ENCODE results near the gene C6orf136. TPM values are rescaled to one million over a fixed set of nuclear protein-coding genes. Genes with fewer than 3 reads are reported as not detected.
A peak's percentile ranks its signal among the peaks of the same experiment; 100 is the strongest.
"Not testable (repeated sequence)": the region's sequence is repeated elsewhere in the genome, so short reads cannot be mapped to it uniquely, and the experiment has no call there.

Gene C6orf136
- total and polyA plus RNA-seq, 8 donors: 7.3 to 126 (median 23.4) TPM

DNA sequence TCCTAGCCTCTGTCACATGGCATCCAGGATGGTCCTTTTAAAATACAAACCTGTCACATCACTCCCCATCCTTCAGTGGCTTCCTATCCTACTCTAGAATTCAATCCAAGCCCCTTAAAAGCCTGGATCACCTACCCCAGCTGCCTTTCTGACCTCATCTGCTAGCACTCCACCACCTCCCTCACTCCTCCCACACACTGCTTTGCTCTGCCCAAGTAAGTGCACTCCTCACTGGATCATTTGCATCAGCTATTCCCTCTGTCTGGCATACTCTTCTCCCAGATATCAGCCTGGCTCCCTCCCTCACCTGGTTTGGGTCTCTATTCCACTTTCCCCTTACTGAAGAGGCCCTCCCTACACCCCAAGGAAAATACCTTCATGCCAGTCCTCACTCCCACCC is 10.5 kb downstream of the C6orf136 start:
- no peak for TF ChIP-seq POLR2A (IDR thresholded peaks at IDR 0.05)
- no peak for TF ChIP-seq EP300 (IDR thresholded peaks at IDR 0.05)
- TF ChIP-seq POLR2AphosphoS5 (IDR thresholded peaks at IDR 0.05): no peak
- TF ChIP-seq, protein P1, sequence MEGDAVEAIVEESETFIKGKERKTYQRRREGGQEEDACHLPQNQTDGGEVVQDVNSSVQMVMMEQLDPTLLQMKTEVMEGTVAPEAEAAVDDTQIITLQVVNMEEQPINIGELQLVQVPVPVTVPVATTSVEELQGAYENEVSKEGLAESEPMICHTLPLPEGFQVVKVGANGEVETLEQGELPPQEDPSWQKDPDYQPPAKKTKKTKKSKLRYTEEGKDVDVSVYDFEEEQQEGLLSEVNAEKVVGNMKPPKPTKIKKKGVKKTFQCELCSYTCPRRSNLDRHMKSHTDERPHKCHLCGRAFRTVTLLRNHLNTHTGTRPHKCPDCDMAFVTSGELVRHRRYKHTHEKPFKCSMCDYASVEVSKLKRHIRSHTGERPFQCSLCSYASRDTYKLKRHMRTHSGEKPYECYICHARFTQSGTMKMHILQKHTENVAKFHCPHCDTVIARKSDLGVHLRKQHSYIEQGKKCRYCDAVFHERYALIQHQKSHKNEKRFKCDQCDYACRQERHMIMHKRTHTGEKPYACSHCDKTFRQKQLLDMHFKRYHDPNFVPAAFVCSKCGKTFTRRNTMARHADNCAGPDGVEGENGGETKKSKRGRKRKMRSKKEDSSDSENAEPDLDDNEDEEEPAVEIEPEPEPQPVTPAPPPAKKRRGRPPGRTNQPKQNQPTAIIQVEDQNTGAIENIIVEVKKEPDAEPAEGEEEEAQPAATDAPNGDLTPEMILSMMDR (IDR thresholded peaks at IDR 0.05): no peak
- intact Hi-C loops (cut with DNase I; ENCODE audit: low total_unique reads): no loop called here
- Histone ChIP-seq H3K4me1 (no peaks in the 10 kb centered on the region), H3K4me3 (no peak overlapping the region), H3K27me3 (no peaks in the 10 kb centered on the region), H3K9me3 (no peaks in the 10 kb centered on the region), H3K27ac (no peak overlapping the region), H3K36me3 (peaks cover 88 to 100% (median 100%) of the 10 kb centered on the region in 4 donors)
- no peak for DNase-seq

DNA sequence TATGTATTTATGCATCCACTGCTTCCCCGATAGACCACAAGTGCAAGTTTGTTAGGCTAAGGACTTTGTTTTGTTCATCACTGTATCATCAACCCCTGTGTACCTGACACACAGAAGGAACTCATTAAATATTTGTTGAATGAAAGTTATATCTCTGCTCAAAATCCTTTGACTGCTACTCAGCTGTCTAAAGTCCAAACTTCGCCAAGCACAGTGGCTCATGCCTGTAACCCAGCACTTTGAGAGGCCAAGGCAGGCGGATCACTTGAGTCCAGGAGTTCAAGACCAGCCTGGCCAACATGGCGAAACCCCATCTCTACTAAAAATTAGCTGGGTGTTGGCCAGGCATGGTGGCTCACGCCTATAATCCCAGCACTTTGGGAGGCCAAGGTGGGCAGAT is 11.0 kb downstream of the C6orf136 start:
- H3K4me3 ChIP-seq; H3K27me3 ChIP-seq; intact Hi-C loops (cut with DNase I; ENCODE audit: low total_unique reads); DNase-seq; H3K27ac ChIP-seq; H3K9me3 ChIP-seq; H3K4me1 ChIP-seq: not testable (repeated sequence)
- peaks cover 88 to 100% (median 100%) of the 10 kb centered on the region in 4 donors for H3K36me3 ChIP-seq
- 89 to 95% (median 94%) methylated on average over 5 of the region's 5 CpGs for WGBS, 5 donors

DNA sequence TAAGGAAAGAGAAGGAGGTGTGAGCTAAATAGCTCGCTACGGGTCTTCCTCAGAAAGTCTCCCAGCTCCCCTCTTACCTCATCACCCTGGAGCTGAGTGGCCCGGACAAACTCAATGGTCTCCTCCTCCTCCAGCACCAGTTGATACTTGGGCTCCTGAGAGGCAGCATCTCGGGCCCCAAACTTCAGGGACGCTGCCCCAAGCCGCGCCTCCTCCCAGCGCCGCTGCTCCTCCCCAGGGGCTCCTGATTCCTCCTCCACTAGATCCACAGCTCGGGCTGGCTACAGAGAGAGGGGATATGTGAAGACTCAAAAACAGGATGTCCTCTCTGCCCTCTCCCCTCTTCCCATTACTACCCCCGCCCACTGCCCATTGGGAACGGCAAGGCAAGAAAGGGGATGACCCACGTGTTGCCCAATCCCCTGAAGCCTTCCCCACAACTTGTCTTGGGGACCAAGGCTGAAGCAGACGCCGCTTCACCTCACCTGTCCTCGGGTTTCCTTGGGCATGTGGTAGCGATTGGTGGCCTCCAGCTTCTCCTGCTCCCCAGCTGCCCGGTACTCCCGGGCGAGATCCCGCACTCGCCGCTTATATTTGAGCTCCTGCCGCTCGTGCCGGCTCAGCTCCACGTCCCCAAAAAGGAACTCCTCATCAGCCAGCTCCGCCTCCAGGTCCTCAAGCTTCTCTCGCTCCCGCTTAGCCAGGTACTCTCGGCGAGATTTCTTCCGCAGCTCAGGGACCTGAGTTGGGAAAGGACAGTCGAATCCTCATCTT is 18.2 kb downstream of the C6orf136 start:
- intact Hi-C loops (cut with DNase I; ENCODE audit: low total_unique reads): no loop called here

DNA sequence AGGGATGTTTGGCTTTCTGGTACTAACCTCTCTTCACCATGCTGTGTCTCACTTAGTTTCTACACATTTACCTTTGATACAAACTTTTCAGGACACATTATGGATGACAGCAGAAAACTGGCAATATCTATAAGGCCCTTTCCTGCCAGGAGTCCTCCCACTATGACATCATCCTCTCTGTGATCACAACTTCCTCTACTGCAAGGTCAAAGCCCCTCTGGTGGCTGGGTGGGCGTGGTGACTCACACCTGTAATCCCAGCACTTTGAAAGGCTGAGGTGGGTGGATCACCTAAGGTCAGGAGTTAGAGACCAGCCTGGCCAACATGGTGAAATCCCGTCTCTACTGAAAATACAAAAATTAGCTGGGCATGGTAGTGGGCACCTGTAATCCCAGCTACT is 19.4 kb downstream of the C6orf136 start:
- H3K36me3 ChIP-seq: peaks cover 79 to 99% (median 98%) of the 10 kb centered on the region in 4 donors
- peaks cover 3 to 13% (median 9%) of the 10 kb centered on the region in 4 donors for H3K4me1 ChIP-seq
- H3K27me3 ChIP-seq; H3K4me3 ChIP-seq; H3K9me3 ChIP-seq; DNase-seq; H3K27ac ChIP-seq; intact Hi-C loops (cut with DNase I; ENCODE audit: low total_unique reads): not testable (repeated sequence)
- 68 to 82% (median 75%) methylated on average over 2 of the region's 2 CpGs for WGBS, 5 donors

More for the DNA sequence above, 18.2 kb downstream of the C6orf136 start:
- no peak for DNase-seq
- Histone ChIP-seq H3K27ac (no peak overlapping the region), H3K4me3 (no peak overlapping the region), H3K4me1 (peaks cover 0 to 5% (median under 1%) of the 10 kb centered on the region in 4 donors), H3K27me3 (no peaks in the 10 kb centered on the region), H3K9me3 (no peaks in the 10 kb centered on the region), H3K36me3 (peaks cover 73 to 100% (median 100%) of the 10 kb centered on the region in 4 donors)
- WGBS, 5 donors: 92 to 95% (median 93%) methylated on average over 33 to 34 of the region's 34 CpGs
- TF ChIP-seq EP300 (IDR thresholded peaks at IDR 0.05): no peak
- no peak for TF ChIP-seq POLR2A (IDR thresholded peaks at IDR 0.05)
- no peak for TF ChIP-seq POLR2AphosphoS5 (IDR thresholded peaks at IDR 0.05)
- TF ChIP-seq, protein P1 (IDR thresholded peaks at IDR 0.05): no peak

DNA sequence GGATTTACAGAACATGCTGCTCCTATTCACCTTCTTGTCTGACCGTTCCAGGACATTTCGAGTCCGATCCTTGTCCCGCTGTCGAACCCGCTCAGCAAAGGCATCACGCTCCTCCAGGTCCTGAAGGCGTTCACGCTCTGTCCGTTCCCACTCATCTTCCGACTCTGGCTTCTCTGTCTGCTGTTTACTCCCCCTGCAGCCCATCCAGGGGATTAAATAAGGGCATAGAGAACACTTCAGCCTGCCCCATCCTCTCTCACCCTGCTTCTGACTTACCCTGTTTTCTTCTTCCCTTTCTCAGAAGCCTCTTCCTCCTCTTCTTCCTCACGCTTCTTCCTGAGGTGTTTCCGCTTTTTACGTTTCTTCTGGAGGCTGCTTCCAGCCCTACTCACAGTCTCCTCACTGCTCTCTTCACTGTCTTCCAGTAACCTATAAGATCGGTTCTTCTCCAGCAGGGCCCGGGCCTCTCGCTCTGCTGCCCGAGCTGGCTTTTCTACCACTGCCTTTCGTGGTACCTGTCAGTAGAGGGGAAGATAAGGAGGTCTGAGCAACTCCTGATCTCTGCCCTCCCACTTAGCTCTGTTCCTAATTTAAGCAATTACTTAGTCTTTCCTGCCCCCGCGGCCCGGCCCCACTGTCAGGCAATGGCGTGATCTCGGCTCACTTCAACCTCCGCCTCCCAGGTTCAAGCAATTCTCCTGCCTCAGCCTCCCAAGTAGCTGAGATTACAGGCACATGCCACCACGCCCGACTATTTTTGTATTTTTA is 24.0 kb downstream of the C6orf136 start:
- 83 to 90% (median 88%) methylated on average over 27 of the region's 27 CpGs for WGBS, 5 donors
- TF ChIP-seq, protein P1 (IDR thresholded peaks at IDR 0.05): no peak
- TF ChIP-seq POLR2A (IDR thresholded peaks at IDR 0.05): no peak
- TF ChIP-seq POLR2AphosphoS5 (IDR thresholded peaks at IDR 0.05): no peak
- Histone ChIP-seq H3K27me3 (no peaks in the 10 kb centered on the region), H3K36me3 (peaks cover 34 to 55% (median 55%) of the 10 kb centered on the region in 4 donors), H3K4me1 (peaks cover 14 to 33% (median 26%) of the 10 kb centered on the region in 4 donors), H3K9me3 (no peaks in the 10 kb centered on the region), H3K27ac (no peak overlapping the region), H3K4me3 (peak overlapping the region in 1 of 4 donors; percentile 99)
- DNase-seq: no peak
- intact Hi-C loops (cut with DNase I; ENCODE audit: low total_unique reads): no loop called here

Data from stomach (tissue), 9 donors.